Sigmoid colon (tissue), 4 donors: ENCODE data around the gene PPDPF.

Source experiments
- EP300 ChIP-seq, 4 donors: sonication (generic); formaldehyde crosslinking; IDR thresholded peaks; one replicate each; pipeline ENCODE4 v1.6.1; 2017; ENCODE audit warnings: antibody characterized with exemption in 4 of 4
- POLR2A ChIP-seq, 2 donors: fragments of 450-650 bp; IDR thresholded peaks; one replicate each; pipeline ENCODE4 v1.6.1; 2016; ENCODE audit warnings: antibody characterized with exemption in 2 of 2, mild to moderate bottlenecking in 2 of 2, moderate library complexity in 2 of 2
- POLR2AphosphoS5 ChIP-seq, 4 donors: sonication (generic); formaldehyde crosslinking; IDR thresholded peaks; one replicate each; pipeline ENCODE4 v1.6.1; 2017; ENCODE audit warnings: antibody characterized with exemption in 4 of 4
- TF ChIP-seq, protein P1 (sequence below), 4 experiments: fragments of 450-650 bp in 3 of 4; fragments of 200-600 bp in 1 of 4; IDR thresholded peaks; one replicate each; pipeline ENCODE4 v1.5.1; 2016 to 2019; ENCODE audit warnings: antibody characterized with exemption in 4 of 4, mild to moderate bottlenecking in 3 of 4, moderate library complexity in 2 of 4

DNA sequence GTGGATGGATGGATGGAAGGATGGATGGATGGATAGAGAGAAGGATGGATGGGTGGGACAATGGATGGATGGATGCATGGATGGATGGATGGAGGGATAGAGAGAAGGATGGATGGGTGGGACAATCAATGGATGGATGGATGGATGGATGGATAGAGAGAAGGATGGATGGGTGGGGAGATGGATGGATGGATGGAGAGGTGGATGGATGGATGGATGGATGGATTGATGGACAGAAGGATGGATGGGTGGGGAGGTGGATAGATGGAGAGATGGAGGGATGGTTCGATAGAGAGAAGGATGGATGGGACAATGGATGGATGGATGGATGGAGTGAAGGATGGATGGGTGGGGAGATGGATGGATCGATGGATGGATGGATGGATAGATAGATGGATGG is 28.0 kb upstream of the PPDPF start:
- no peak for TF ChIP-seq POLR2AphosphoS5 (IDR thresholded peaks at IDR 0.05)
- TF ChIP-seq, protein P1, sequence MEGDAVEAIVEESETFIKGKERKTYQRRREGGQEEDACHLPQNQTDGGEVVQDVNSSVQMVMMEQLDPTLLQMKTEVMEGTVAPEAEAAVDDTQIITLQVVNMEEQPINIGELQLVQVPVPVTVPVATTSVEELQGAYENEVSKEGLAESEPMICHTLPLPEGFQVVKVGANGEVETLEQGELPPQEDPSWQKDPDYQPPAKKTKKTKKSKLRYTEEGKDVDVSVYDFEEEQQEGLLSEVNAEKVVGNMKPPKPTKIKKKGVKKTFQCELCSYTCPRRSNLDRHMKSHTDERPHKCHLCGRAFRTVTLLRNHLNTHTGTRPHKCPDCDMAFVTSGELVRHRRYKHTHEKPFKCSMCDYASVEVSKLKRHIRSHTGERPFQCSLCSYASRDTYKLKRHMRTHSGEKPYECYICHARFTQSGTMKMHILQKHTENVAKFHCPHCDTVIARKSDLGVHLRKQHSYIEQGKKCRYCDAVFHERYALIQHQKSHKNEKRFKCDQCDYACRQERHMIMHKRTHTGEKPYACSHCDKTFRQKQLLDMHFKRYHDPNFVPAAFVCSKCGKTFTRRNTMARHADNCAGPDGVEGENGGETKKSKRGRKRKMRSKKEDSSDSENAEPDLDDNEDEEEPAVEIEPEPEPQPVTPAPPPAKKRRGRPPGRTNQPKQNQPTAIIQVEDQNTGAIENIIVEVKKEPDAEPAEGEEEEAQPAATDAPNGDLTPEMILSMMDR (IDR thresholded peaks at IDR 0.05) = no peak
- TF ChIP-seq POLR2A (IDR thresholded peaks at IDR 0.05) = no peak
- TF ChIP-seq EP300 (IDR thresholded peaks at IDR 0.05) = no peak
